K562 (cell line): ENCODE results near the gene DCUN1D1. TPM values are rescaled to one million over a fixed set of nuclear protein-coding genes. Genes with fewer than 3 reads are reported as not detected.

Experiments used
- ATAC-seq: fragments of 200-7000 bp; cut with Tn5 transposase; 3 replicates; pipeline ENCODE4 v1.9.1; 2020; ENCODE audit warnings: moderate library complexity
- BruUV-seq: library from RNA; stranded (reverse); fragments of 400-500 nt; replicated peaks from 2 replicates; lab custom pipeline; 2021; lab: Mats Ljungman, UMichigan
- CTCF ChIA-PET: fragments of 300-600 bp; formaldehyde crosslinking; extraction: SDS; loops from one replicate; lab custom pipeline; 2021; ENCODE audit warnings: low intra/inter-chr PET ratio; lab: Yijun Ruan, JAX
- POLR2A ChIA-PET: fragments of 300-600, 350-650 bp; sonication (Branson Sonifier 250); formaldehyde crosslinking; extraction: SDS; loops from one replicate; lab custom pipeline; 2021; ENCODE audit warnings: antibody characterized with exemption, inconsistent platforms; lab: Yijun Ruan, JAX
- DNase-seq, 4 experiments: peaks; one replicate each; pipeline versions ENCODE4 v3.0.0 to v3.0.0-alpha.2; 2011 to 2018; ENCODE audit warnings: low spot score in 3 of 4, mixed read lengths in 3 of 4; ENCODE audit errors: extremely low read depth in 1 of 4
- FAIRE-seq: peaks from 2 replicates; lab custom pipeline; 2011; peaks lifted over from hg19 to GRCh38; lab: Jason Lieb, UNC
- H2AFZ ChIP-seq: 2 replicates; pipeline ENCODE4 v1.6.0; 2011; ENCODE audit warnings: low read depth, low read length, control low read depth, inconsistent platforms
- H3K27ac ChIP-seq: fragments of 200-600 bp; 3 replicates; pipeline ENCODE4 v1.8.0; 2011; ENCODE audit warnings: low read depth, mild to moderate bottlenecking, control low read depth, inconsistent platforms, low read length, moderate library complexity, mixed read lengths; ENCODE audit errors: extremely low read depth
- H3K27me3 ChIP-seq, 2 experiments: fragments of 300-600 bp in 1 of 2; 2 replicates in 1 of 2; 3 replicates in 1 of 2; pipeline versions ENCODE4 v1.6.0 to v1.8.0; 2011; ENCODE audit warnings: inconsistent platforms in 2 of 2, low read length in 2 of 2, mild to moderate bottlenecking in 1 of 2, mixed read lengths in 1 of 2, moderate library complexity in 1 of 2; ENCODE audit not compliant: control insufficient read depth in 2 of 2, insufficient read depth in 2 of 2
- H3K36me3 ChIP-seq: fragments of 300-600 bp; 3 replicates; pipeline ENCODE4 v1.8.0; 2011; ENCODE audit warnings: mild to moderate bottlenecking, low read length, inconsistent platforms; ENCODE audit not compliant: control insufficient read depth, insufficient read depth
- H3K4me1 ChIP-seq, 2 experiments: fragments of 200-600 bp in 1 of 2; replicated peaks in 1 of 2; 2 replicates in 1 of 2; 3 replicates in 1 of 2; pipeline versions ENCODE4 v1.5.1 to v1.8.0; 2011; ENCODE audit warnings: inconsistent platforms in 2 of 2, low read length in 2 of 2, mild to moderate bottlenecking in 1 of 2, mixed read lengths in 1 of 2, moderate library complexity in 1 of 2; ENCODE audit not compliant: control insufficient read depth in 2 of 2, insufficient read depth in 2 of 2
- H3K4me2 ChIP-seq: 2 replicates; pipeline ENCODE4 v1.6.1; 2011; ENCODE audit warnings: low read length, control low read depth, inconsistent platforms, mixed read lengths; ENCODE audit not compliant: insufficient read depth
- H3K4me3 ChIP-seq: fragments of 200-600 bp; sonication (generic), shearing (Covaris generic); 2 replicates; pipeline ENCODE4 v1.5.1; 2016; ENCODE audit warnings: control low read depth, inconsistent platforms
- H3K79me2 ChIP-seq: fragments of 200-600 bp; 3 replicates; pipeline ENCODE4 v1.8.0; 2011; ENCODE audit warnings: low read length, inconsistent platforms; ENCODE audit not compliant: control insufficient read depth, insufficient read depth
- H3K9ac ChIP-seq, 2 experiments: 2 replicates each; pipeline versions ENCODE4 v1.6.0 to v1.6.1; 2011; ENCODE audit warnings: low read depth in 2 of 2, low read length in 2 of 2, control low read depth in 1 of 2, inconsistent platforms in 1 of 2, mild to moderate bottlenecking in 1 of 2, mixed read lengths in 1 of 2; ENCODE audit not compliant: insufficient read depth in 1 of 2
- H3K9me1 ChIP-seq: one replicate; pipeline ENCODE4 v1.6.0; 2011; ENCODE audit warnings: inconsistent platforms, mild to moderate bottlenecking, low read length, moderate library complexity; ENCODE audit not compliant: control insufficient read depth, insufficient read depth
- H3K9me3 ChIP-seq: replicated peaks from 2 replicates; pipeline ENCODE4 v1.5.1; 2011; ENCODE audit warnings: low read depth, low read length, inconsistent platforms; ENCODE audit not compliant: control insufficient read depth, insufficient read depth
- H4K20me1 ChIP-seq: replicated peaks from 2 replicates; pipeline ENCODE4 v1.6.1; 2011; ENCODE audit warnings: low read length, inconsistent platforms, mixed read lengths; ENCODE audit not compliant: control insufficient read depth, insufficient read depth
- CBX5 ChIP-seq: IDR thresholded peaks from 2 replicates; pipeline ENCODE4 v1.6.1; 2014; ENCODE audit warnings: low read depth, borderline replicate concordance
- DACH1 ChIP-seq: fragments of 450-650 bp; IDR thresholded peaks from 2 replicates; pipeline ENCODE4 v1.6.1; 2018; ENCODE audit not compliant: partially characterized antibody
- EP400 ChIP-seq: fragments of 450-650 bp; IDR thresholded peaks from 2 replicates; pipeline ENCODE4 v1.6.1; 2017; ENCODE audit warnings: antibody characterized with exemption, mild to moderate bottlenecking, moderate library complexity
- SMAD4 ChIP-seq: fragments of 250-450 bp; sonication (Bioruptor Pico); conservative IDR thresholded peaks from 2 replicates; pipeline ENCODE4 v1.8.0; 2021; ENCODE audit warnings: inconsistent platforms, mild to moderate bottlenecking, moderate library complexity
- SMARCB1 ChIP-seq: IDR thresholded peaks from 2 replicates; pipeline ENCODE4 v1.6.1; 2011; ENCODE audit warnings: improper control_type of control experiment, low read depth; ENCODE audit not compliant: insufficient read length
- SMARCC2 ChIP-seq: fragments of 450-650 bp; IDR thresholded peaks from 2 replicates; pipeline ENCODE4 v1.6.1; 2017; ENCODE audit warnings: antibody characterized with exemption, moderate library complexity, mild to moderate bottlenecking, low read depth
- SP2 ChIP-seq: IDR thresholded peaks from 2 replicates; pipeline ENCODE4 v1.6.1; 2011; ENCODE audit warnings: mild to moderate bottlenecking, low read depth, low read length, moderate library complexity; ENCODE audit not compliant: poor library complexity, severe bottlenecking; ENCODE audit errors: extremely low read depth
- SRSF1 ChIP-seq: fragments of 200-400 bp; formaldehyde crosslinking; IDR thresholded peaks from 2 replicates; pipeline ENCODE4 v1.6.1; 2017; ENCODE audit warnings: mild to moderate bottlenecking, low read depth, low read length, moderate library complexity
- ZKSCAN1 ChIP-seq: fragments of 150-350 bp; IDR thresholded peaks from 2 replicates; pipeline ENCODE4 v1.6.1; 2016; ENCODE audit warnings: low read depth, low read length
- WGBS: fragments of 100-300 bp; shearing (Covaris generic); methylation state at CpG from one replicate; pipeline ENCODE4 v1.1.6; 2016; ENCODE audit warnings: low coverage, mixed read lengths; ENCODE audit not compliant: insufficient coverage; ENCODE audit errors: missing lambda C conversion rate; 5-methylcytosine and 5-hydroxymethylcytosine counted together
- in situ Hi-C: fragments of 300-500 bp; cut with MboI; formaldehyde crosslinking; loops from 4 replicates; pipeline ENCODE4 v1.15.0; 2018; ENCODE audit warnings: inconsistent platforms, mixed read lengths
- intact Hi-C: fragments of 100-400 bp; cut with micrococcal nuclease; formaldehyde crosslinking; loops from 2 replicates; pipeline ENCODE4 v1.14.2; 2022
- polyA plus RNA-seq, 8 experiments: library from polyadenylated mRNA; depleted of rRNA in 4 of 8; stranded (reverse) in 5 of 8; unstranded in 3 of 8; fragments of >200 nt; fragmentation: Nextera tagmentation in 2 of 8; fragmentation: Illumina TruSeq in 1 of 8; extraction: Ambion mirVana in 2 of 8; extraction: Trizol in 1 of 8; gene quantifications; 2 replicates each; pipeline versions ENCODE4 v1.2.1 to v1.2.3, GENCODE V29; 2011 to 2014; ENCODE audit warnings: inconsistent platforms in 1 of 8, missing spikeins in 1 of 8
- total RNA-seq, 7 experiments: library from RNA; depleted of rRNA in 6 of 7; stranded (reverse); fragments of >200 nt in 6 of 7; fragmentation: Illumina TruSeq in 2 of 7; extraction: Trizol in 2 of 7; gene quantifications; 2 replicates each; pipeline versions ENCODE4 v1.2.1 to v1.2.3, GENCODE V29; 2011 to 2021; ENCODE audit warnings: low replicate concordance in 1 of 7
- TF ChIP-seq, protein P1 (sequence below), 2 experiments: fragments of 450-650 bp in 1 of 2; sonication (generic) in 1 of 2; formaldehyde crosslinking in 1 of 2; IDR thresholded peaks; 2 replicates each; pipeline versions ENCODE4 v1.7.1 to v1.9.0; 2016 to 2022; ENCODE audit warnings: inconsistent platforms in 1 of 2, mild to moderate bottlenecking in 1 of 2, missing genetic modification reagents in 1 of 2
- TF ChIP-seq, protein P2 (sequence below): IDR thresholded peaks from 2 replicates; pipeline ENCODE4 v1.6.1; 2012; ENCODE audit warnings: low read depth, low read length, improper control_type of control experiment, borderline replicate concordance

The DCUN1D1 gene
- total and polyA plus RNA-seq, 9 of the 15 experiments (the other 6 are each of a cell fraction or from before 2014, with no cell fraction given): 11.4 to 46.8 (median 28.2) TPM

DNA sequence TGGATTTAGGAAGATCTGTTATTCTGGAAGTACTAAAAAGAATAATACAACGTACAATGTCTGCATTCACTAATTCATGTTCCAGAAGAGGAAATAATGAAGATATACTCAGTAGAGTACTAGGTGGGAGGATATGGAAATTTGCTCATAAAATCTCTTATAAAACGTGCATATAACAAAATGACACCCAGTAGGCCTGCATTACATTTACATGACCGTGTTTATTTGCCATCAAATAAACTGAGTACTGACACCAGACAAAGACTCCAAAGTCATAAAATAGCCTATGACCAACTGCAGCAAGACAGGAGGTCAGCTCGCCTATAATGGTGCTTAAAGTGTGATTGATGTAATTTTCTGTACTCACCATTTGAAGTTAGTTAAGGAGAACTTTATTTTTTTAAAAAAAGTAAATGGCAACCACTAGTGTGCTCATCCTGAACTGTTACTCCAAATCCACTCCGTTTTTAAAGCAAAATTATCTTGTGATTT, 60.4 kb downstream of the DCUN1D1 start:
- ATAC-seq (peak; percentile 23), DNase-seq (peak in 2 of 4 experiments; percentile 15 to 41), FAIRE-seq (no peak)
- H2AFZ ChIP-seq: peak overlapping the region; percentile 63
- H3K79me2 ChIP-seq: peaks cover 8% of the 10 kb centered on the region; the same call in 1 of the 3 replicates
- H4K20me1 ChIP-seq: no peaks in the 10 kb centered on the region
- peaks cover 25% of the 10 kb centered on the region for H3K36me3 ChIP-seq
- no peak overlapping the region for H3K4me3 ChIP-seq
- in situ Hi-C loops (no loop called here), intact Hi-C loops (loop anchor here (2.0 to 10.0 kb wide), 3 partner anchors 59 to 465 kb away; partner anchors contain the start of gene MCCC1)
- H3K27ac ChIP-seq: peak overlapping the region; percentile 97
- WGBS: 8% methylated on average over 5 of the region's 5 CpGs
- no TSS peak for BruUV-seq
- no peaks in the 10 kb centered on the region for H3K9me1 ChIP-seq
- CTCF ChIA-PET: no interaction called here
- H3K27me3 ChIP-seq: no peaks in the 10 kb centered on the region
- H3K4me1 ChIP-seq: peaks cover 0 to 46% of the 10 kb centered on the region in 2 experiments; a peak in 4 of 5 replicates
- H3K4me2 ChIP-seq: peak overlapping the region; percentile 74; the same call in 1 of the 2 replicates
- POLR2A ChIA-PET: interaction anchor here (0.6 to 2.4 kb wide), 10 partner anchors 9 to 73 kb away, joined by 3 to 14 read pairs (median 3); no protein-coding TSS in a partner anchor
- H3K9ac ChIP-seq: peak overlapping the region in 1 of 2 experiments; percentile 74; a peak in 2 of 4 replicates
- H3K9me3 ChIP-seq: no peaks in the 10 kb centered on the region
- peak; percentile 32 for TF ChIP-seq DACH1
- no peak for TF ChIP-seq CBX5
- TF ChIP-seq SRSF1: no peak
- TF ChIP-seq ZKSCAN1: peak; percentile 83
- TF ChIP-seq, protein P1, sequence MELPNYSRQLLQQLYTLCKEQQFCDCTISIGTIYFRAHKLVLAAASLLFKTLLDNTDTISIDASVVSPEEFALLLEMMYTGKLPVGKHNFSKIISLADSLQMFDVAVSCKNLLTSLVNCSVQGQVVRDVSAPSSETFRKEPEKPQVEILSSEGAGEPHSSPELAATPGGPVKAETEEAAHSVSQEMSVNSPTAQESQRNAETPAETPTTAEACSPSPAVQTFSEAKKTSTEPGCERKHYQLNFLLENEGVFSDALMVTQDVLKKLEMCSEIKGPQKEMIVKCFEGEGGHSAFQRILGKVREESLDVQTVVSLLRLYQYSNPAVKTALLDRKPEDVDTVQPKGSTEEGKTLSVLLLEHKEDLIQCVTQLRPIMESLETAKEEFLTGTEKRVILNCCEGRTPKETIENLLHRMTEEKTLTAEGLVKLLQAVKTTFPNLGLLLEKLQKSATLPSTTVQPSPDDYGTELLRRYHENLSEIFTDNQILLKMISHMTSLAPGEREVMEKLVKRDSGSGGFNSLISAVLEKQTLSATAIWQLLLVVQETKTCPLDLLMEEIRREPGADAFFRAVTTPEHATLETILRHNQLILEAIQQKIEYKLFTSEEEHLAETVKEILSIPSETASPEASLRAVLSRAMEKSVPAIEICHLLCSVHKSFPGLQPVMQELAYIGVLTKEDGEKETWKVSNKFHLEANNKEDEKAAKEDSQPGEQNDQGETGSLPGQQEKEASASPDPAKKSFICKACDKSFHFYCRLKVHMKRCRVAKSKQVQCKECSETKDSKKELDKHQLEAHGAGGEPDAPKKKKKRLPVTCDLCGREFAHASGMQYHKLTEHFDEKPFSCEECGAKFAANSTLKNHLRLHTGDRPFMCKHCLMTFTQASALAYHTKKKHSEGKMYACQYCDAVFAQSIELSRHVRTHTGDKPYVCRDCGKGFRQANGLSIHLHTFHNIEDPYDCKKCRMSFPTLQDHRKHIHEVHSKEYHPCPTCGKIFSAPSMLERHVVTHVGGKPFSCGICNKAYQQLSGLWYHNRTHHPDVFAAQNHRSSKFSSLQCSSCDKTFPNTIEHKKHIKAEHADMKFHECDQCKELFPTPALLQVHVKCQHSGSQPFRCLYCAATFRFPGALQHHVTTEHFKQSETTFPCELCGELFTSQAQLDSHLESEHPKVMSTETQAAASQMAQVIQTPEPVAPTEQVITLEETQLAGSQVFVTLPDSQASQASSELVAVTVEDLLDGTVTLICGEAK (IDR thresholded peaks at IDR 0.05): no peak
- TF ChIP-seq, protein P1 (CRISPR knock-in tag; IDR thresholded peaks at IDR 0.05): no peak
- TF ChIP-seq SMARCC2: no peak
- TF ChIP-seq, protein P2, sequence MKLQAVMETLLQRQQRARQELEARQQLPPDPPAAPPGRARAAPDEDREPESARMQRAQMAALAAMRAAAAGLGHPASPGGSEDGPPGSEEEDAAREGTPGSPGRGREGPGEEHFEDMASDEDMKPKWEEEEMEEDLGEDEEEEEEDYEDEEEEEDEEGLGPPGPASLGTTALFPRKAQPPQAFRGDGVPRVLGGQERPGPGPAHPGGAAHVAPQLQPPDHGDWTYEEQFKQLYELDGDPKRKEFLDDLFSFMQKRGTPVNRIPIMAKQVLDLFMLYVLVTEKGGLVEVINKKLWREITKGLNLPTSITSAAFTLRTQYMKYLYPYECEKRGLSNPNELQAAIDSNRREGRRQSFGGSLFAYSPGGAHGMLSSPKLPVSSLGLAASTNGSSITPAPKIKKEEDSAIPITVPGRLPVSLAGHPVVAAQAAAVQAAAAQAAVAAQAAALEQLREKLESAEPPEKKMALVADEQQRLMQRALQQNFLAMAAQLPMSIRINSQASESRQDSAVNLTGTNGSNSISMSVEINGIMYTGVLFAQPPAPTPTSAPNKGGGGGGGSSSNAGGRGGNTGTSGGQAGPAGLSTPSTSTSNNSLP: peak; percentile 28; the same call in 1 of the 2 replicates
- no peak for TF ChIP-seq SMAD4 (CRISPR knock-in tag)
- TF ChIP-seq EP400: no peak
- no peak for TF ChIP-seq SP2
- TF ChIP-seq SMARCB1: peak; percentile 21
